HUES6 (cell line): ENCODE results near the gene PYROXD2.

ENCODE experiments used
- H3K27ac ChIP-seq: 2 replicates; pipeline ENCODE4 v1.7.0; 2013; ENCODE audit warnings: low read depth, mild to moderate bottlenecking, low read length, inconsistent platforms
- H3K27me3 ChIP-seq: 2 replicates; pipeline ENCODE4 v1.6.1; 2013; ENCODE audit warnings: low read length; ENCODE audit not compliant: control insufficient read depth, insufficient read depth
- H3K36me3 ChIP-seq: 2 replicates; pipeline ENCODE4 v1.6.1; 2013; ENCODE audit warnings: low read length; ENCODE audit not compliant: control insufficient read depth, insufficient read depth
- H3K4me1 ChIP-seq: 2 replicates; pipeline ENCODE4 v1.6.1; 2013; ENCODE audit warnings: low read length; ENCODE audit not compliant: control insufficient read depth, insufficient read depth
- H3K4me3 ChIP-seq: 2 replicates; pipeline ENCODE4 v1.5.1; 2013; ENCODE audit warnings: low read depth, low read length
- H3K9ac ChIP-seq: one replicate; pipeline ENCODE4 v1.6.1; 2013; ENCODE audit warnings: mild to moderate bottlenecking, low read length
- H3K9me3 ChIP-seq: 2 replicates; pipeline ENCODE4 v1.6.1; 2013; ENCODE audit warnings: low read depth, low read length; ENCODE audit not compliant: control insufficient read depth, insufficient read depth

The PYROXD2 gene

DNA sequence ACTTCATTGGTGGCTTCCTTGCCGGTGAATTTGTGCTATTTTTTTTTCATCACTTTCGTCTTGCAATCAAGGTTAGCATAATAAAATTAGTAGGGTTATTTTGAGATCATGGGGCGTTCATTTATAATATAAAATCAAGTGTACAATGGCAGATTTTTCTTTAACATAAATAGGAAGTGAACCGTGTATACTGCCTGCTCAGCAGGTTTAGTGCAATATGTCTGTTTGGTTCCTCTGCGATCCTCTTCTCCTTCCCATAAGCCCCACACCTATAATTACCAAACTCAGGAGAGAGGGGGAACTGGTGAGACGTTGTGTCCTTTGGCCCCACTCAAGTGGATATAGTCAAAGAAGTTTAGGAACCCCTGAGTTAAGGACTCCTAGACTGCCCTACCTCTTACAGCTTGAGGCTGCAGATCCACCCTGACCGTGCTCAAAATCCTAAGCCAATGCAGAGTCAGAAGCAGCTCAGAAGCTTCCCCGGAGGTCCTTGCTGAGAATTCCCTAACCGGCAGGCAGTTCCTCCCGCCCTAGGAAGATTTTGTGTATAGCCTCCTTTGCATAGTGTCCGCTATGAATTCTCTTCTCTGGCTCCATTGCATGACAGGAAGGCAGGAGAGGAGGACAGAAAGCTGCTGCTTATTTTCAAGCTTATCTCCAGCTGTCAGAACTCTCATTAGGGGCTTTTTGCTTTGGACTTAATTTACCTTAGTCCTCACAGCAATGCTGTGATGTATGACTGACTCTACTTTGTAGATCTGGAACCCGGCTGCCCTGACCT is 41.5 kb downstream of the PYROXD2 start:
- Histone ChIP-seq H3K4me3 (no peak overlapping the region), H3K27ac (no peak overlapping the region; the same call in 1 of the 2 replicates), H3K4me1 (peaks cover 19% of the 10 kb centered on the region; the same call in 1 of the 2 replicates), H3K9ac (no peak overlapping the region), H3K36me3 (no peaks in the 10 kb centered on the region), H3K9me3 (peaks cover 11% of the 10 kb centered on the region), H3K27me3 (no peaks in the 10 kb centered on the region)

DNA sequence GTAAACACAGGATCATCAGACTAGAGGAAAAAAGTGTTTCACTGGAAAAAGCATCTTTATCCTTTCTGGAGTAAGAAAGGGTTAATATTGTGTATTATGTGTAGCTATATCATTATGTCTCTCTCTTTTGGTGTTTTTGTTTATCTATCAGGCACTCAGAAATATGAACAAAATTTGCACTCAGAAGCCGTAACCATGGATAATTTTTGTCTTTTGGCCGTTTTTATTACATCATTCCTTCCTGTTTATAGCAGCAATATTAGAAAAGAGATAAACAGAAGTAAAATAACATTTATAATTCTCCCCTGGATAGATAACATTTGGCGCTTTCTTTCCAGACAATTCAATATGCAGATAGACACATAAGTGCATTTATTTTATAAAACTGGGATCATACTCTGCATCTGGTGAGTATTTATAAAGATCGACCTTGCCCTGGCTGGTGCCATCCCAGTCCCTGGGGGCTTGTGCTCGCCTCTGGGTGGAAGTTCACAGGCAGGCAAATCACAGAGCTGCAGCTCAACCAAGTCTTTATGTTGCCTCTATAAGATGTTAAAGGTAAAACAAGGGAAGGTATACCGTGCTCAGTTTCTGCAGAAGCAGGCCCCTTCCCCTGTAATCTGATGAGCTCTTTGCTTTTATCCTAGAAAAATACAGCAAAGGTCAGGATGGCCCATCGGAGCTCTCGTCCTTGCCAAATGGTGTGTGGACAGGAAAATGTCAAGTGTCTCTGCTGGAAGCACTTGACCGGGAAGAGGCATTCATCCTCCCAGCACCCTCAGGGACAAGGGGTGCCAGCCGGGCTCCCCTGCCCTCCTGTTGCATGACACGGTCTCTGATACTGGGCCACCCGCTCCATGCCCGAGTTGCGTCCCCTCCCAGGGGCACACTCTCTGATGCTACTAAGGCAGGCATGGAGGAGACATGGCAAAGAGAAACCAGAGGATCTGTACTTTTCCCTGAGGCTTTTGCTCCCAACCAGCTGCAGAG is 43.9 kb downstream of the PYROXD2 start:
- no peak overlapping the region for H3K4me3 ChIP-seq
- H3K9me3 ChIP-seq, result peaks cover 8% of the 10 kb centered on the region; the same call in 1 of the 2 replicates
- H3K27me3 ChIP-seq, result no peaks in the 10 kb centered on the region
- no peak overlapping the region for H3K27ac ChIP-seq
- H3K4me1 ChIP-seq, result peaks cover 28% of the 10 kb centered on the region
- H3K36me3 ChIP-seq, result no peaks in the 10 kb centered on the region
- no peak overlapping the region for H3K9ac ChIP-seq

DNA sequence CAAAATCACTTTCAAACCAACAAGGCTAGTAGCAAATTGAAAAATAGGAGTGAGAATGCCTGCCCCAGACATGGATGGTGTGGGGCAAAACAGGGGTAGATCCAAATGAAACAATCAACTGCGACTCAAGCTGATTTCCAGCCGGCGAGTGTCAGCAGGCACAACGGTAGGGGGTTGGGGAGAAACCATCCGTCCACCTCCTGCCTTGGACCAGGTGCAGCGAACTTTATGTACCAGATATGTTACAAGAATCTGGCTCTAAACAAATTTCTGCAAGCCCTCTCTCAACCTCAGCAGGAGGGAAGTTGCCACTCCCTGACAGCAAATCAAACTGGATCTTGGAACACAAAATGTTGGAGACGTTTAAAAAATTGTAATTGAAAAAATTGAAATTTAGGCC is 45.2 kb downstream of the PYROXD2 start:
- Histone ChIP-seq H3K27me3 (no peaks in the 10 kb centered on the region), H3K9me3 (peaks cover 8% of the 10 kb centered on the region; the same call in 1 of the 2 replicates), H3K9ac (no peak overlapping the region), H3K27ac (no peak overlapping the region), H3K36me3 (no peaks in the 10 kb centered on the region), H3K4me1 (peaks cover 34% of the 10 kb centered on the region), H3K4me3 (no peak overlapping the region)

DNA sequence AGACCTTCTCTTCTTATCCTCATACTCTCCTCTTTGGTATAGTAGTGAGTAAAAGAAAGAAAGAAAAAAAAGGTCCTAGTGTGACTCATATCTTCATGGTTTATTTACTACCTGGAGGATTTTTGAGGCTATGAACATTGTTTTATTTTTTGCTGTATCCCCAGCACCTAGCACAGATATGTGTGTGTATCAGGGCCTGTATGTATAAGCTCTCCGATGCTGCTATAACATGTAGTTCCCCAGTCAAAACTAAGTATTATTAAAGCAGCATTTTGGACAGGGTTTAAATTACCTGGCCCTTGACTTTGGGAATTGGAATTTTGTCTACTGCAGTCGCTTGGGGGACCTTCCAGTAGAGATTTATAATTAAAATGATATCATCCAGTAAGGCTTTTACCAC is 46.3 kb downstream of the PYROXD2 start:
- Histone ChIP-seq H3K36me3 (no peaks in the 10 kb centered on the region), H3K27ac (no peak overlapping the region), H3K9ac (no peak overlapping the region), H3K4me1 (peaks cover 24% of the 10 kb centered on the region), H3K9me3 (peaks cover 8% of the 10 kb centered on the region; the same call in 1 of the 2 replicates), H3K27me3 (no peaks in the 10 kb centered on the region), H3K4me3 (no peak overlapping the region)

DNA sequence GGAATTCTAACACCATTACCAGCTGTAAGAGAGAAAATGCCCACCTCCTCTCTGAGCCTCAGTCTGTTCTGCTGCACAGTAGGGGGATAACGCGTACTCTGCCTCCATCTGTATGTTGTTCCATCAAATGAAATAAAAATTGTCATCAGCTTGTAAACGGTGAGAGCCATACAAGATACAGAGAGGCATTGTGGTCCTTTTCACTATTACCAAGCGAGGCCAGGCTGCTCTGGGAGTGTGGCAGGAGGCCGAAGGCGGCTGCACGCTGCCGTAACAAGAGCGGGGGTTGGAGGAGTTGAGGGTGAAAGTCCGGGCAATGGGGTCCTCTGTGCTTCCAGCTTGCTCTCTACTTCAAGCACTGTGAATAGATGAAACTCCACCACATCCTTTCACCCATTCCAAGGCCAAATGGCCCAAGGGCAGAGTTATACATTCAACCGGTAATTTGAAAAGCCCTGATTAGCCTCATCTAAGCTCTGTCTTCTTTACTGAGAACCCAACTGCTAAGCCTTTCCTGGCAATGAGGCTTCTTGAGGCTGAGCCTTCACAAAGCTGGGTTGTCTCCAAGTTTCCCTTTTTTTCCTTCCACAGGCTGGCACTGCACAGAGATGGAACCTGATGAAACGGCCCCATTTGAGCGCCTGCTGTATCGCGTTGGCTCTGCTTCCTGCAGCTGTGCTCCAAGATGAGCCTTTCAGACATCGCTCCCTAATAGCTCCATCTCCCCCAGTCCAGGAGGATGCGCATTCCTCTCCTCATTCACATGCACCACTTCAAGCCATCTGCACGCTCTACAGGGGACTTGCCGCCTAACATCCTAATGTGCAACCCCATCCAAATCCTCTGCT is 47.2 kb downstream of the PYROXD2 start:
- H3K27me3 ChIP-seq, result no peaks in the 10 kb centered on the region
- peaks cover 19% of the 10 kb centered on the region for H3K4me1 ChIP-seq
- H3K4me3 ChIP-seq, result no peak overlapping the region
- H3K9me3 ChIP-seq, result peaks cover 8% of the 10 kb centered on the region; the same call in 1 of the 2 replicates
- no peak overlapping the region for H3K9ac ChIP-seq
- no peaks in the 10 kb centered on the region for H3K36me3 ChIP-seq
- H3K27ac ChIP-seq, result no peak overlapping the region

DNA sequence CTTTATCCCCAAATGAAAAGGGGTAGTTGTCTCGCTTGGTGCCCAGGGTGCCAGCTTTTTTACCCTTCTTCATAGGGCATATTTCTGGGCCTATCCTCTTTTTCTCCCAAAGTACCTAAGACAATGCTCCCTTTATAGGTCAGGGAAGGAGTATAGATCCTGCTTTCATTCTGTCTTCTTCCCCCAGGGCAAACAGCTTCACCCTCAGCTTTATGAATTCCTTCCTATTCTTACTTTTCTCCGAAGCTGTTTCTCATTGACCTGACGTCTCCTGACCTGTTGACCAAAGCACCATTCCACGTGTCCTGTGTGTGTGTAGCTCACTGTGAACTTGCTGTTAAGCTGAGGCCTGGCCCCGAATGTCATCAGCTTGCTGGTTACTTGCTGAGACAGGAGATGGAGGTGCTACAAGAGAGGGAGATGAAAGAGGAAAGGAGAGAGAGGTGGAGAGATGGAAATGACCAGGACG is 48.9 kb downstream of the PYROXD2 start:
- no peaks in the 10 kb centered on the region for H3K36me3 ChIP-seq
- peaks cover 24% of the 10 kb centered on the region for H3K4me1 ChIP-seq
- no peak overlapping the region for H3K27ac ChIP-seq

DNA sequence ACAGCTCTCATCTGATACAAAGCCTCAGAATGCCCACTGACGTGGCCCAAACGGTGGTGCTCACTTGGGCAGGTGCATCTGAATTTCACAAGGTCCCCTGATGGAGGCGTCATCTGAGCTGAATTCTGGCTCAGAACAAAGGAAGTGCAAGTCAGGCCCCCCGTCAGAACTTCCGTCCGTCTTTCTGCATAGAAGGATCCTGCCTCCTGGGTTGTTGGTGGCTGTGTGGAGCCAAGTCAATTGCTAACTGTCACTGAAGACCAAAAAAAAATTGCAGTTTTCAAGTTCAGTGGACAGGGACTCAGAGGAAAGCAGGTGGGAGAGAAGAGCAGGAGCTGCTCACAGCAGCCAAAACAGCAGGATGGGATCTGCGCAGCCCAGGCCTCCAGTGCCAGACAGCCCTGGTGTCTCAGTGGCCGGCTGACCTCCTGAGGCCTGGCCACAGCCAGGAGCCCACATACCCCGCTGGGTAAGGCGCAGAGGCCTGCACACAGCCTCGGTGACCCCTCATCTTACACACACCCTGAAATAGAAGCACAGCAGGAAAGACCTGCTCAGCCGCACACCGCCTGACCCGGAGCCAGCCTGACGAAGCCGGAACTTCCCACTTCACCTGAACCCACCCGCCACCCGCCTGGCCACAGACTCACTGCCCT is 49.4 kb downstream of the PYROXD2 start:
- Histone ChIP-seq H3K4me3 (no peak overlapping the region), H3K27ac (no peak overlapping the region), H3K36me3 (no peaks in the 10 kb centered on the region), H3K9me3 (peaks cover 8% of the 10 kb centered on the region; the same call in 1 of the 2 replicates), H3K27me3 (no peaks in the 10 kb centered on the region), H3K4me1 (peaks cover 27% of the 10 kb centered on the region), H3K9ac (no peak overlapping the region)

More for the DNA sequence above, 48.9 kb downstream of the PYROXD2 start:
- peaks cover 8% of the 10 kb centered on the region; the same call in 1 of the 2 replicates for H3K9me3 ChIP-seq
- no peak overlapping the region for H3K4me3 ChIP-seq
- no peaks in the 10 kb centered on the region for H3K27me3 ChIP-seq
- H3K9ac ChIP-seq, result no peak overlapping the region

DNA sequence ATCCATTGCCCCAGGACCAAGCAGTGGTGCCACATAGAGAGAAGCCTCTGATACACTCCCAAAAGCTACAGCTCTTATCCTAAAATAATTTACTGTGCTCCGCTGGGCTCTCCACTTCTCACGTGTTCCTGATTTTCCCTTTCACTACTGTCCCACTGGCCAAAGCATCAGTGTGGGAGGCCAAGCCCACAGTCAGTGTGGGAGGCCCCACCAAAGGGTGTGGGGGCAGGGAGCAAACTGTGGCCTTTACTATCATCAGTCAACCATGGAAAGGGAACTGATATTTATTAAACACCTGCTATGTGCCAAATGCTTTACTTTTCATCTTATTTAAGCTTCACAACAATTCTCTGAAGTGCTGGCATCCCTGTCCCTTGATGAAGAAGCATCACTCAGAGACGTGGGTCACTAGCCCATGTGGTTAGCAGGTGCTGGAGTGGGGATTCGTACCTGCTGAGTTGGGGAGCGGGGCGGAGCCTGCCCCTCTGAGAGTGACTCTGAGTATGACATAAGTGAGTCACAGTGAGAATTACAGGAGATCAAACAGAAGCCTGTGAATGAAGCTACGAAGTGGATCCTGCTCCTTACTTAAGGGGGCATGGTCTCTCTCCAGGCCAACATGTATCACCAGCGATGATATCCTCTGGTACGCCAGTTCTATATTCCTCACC is 50.4 kb downstream of the PYROXD2 start:
- H3K4me1 ChIP-seq, result peaks cover 23% of the 10 kb centered on the region
- no peaks in the 10 kb centered on the region for H3K36me3 ChIP-seq
- H3K9ac ChIP-seq, result no peak overlapping the region
- H3K27me3 ChIP-seq, result no peaks in the 10 kb centered on the region
- H3K4me3 ChIP-seq, result no peak overlapping the region
- H3K9me3 ChIP-seq, result peaks cover 8% of the 10 kb centered on the region; the same call in 1 of the 2 replicates
- H3K27ac ChIP-seq, result no peak overlapping the region

DNA sequence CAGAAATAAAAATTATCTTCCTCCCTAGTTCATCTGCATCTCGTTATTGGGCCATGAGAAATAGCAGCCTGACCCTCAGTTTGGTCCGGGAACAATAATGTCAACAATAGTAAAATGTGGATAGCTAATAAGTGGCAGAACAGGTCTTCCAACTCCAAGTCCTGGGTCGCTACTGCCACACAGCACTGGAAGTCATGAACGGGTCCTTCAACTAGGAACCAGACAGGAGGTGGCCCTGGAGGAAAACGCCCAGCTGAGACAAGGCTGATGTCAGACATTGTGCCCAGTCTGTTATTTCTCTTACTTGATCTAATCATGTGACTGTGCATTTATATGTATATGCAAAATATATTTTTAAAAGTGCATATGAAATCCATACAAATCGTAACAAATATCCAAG is 51.8 kb downstream of the PYROXD2 start:
- Histone ChIP-seq H3K27me3 (no peaks in the 10 kb centered on the region), H3K36me3 (no peaks in the 10 kb centered on the region), H3K27ac (no peak overlapping the region)

More for the DNA sequence above, 51.8 kb downstream of the PYROXD2 start:
- Histone ChIP-seq H3K4me3 (no peak overlapping the region), H3K9ac (no peak overlapping the region), H3K4me1 (peaks cover 22% of the 10 kb centered on the region), H3K9me3 (peaks cover 2% of the 10 kb centered on the region; the same call in 1 of the 2 replicates)
